Stimulated activated CD8-positive, alpha-beta memory T cell treated with anti-CD3 and anti-CD28 coated beads, Interleukin-12 subunit alpha, Interleukin-12 subunit beta, amount 100 ng/mL, for 24 hours (primary cell): ENCODE results near the gene ARFIP1.

ENCODE experiments used
- DNase-seq: peaks from one replicate; pipeline ENCODE4 v3.0.0-alpha.2; 2020; ENCODE audit errors: extremely low read depth

ARFIP1 gene

GRCh38 chr4:152961014-152961772 is 181.4 kb downstream of the ARFIP1 start:
- no peak for DNase-seq

- no peak for DNase-seq
Measured at GRCh38 chr4:152961773-152962115, 182.0 kb downstream of the ARFIP1 start.
